ENCODE measurements around the gene ATP1B4.
A peak's percentile ranks its signal among the peaks of the same experiment; 100 is the strongest.

The ATP1B4 gene

DNA sequence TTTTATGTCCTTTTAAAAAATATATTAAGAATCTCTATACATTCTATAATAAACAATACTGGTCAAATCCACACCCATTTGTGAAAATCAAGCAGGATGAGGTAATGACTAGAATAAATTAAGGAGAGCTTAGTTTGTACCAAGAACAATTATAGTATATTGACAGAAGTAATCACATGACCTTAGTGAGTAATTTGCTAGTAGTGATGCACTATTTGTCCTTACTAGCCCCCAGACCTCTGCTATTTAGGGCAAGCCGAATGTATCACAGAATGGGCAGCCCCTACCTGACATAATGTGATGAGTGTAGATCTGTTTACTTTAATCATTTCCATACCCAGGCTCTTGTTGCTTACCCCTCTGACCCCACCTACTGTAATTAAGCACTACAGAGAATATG is 15.8 kb downstream of the ATP1B4 start:
- peak; percentile 3 for DNase-seq

DNA sequence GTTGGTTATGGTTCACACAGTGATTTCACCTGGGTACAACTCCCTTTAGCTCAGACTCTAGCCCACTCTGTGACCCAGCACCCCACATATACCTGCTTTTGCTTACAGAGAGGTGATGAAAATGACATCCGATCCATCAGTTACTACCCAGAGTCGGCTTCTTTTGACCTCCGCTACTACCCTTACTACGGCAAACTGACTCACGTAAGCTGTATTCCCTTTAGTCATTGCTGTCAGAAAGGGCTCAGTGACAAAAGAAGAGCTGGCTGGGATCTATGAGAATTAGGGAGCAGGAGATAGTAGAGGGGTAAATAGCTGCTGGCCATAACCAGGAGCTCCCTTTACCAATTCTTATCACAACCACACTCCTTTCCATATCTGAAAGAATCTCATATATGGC is 16.7 kb downstream of the ATP1B4 start:
- no peak for DNase-seq

DNA sequence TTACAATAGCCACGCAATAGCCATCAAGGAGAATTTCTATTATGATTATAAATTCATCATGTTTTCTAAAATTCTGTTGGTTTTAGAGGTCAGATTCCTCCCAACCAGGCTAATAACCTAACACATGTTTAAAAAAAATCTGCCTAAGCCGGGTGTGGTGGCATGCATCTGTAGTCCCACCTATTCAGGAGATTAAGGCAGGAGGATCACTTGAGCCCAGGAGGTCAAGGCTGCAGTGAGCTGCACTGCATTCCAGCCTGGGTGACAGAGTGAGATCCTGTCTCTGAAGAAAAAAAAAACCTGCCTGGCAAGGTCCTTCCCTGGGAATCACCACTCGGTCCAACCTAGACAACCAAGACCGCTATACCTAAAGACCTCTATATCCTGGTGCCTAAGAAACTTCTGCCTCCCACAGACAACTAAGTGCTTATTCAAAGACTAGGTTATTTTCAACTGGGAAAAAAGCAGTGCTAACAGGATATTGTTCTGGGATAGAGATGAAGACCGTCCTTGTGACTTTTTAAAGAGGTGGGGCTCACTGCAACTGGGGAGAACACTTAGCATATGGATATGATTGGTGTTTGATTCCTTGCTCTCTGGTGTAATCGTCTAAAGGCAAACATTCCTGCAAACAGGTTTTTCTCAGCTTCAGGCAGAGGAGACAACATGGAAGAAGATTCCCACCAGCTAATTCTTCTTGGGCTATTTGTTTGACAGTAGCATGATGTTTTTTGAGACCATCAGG is 18.2 kb downstream of the ATP1B4 start:
- DNase-seq: no peak

DNA sequence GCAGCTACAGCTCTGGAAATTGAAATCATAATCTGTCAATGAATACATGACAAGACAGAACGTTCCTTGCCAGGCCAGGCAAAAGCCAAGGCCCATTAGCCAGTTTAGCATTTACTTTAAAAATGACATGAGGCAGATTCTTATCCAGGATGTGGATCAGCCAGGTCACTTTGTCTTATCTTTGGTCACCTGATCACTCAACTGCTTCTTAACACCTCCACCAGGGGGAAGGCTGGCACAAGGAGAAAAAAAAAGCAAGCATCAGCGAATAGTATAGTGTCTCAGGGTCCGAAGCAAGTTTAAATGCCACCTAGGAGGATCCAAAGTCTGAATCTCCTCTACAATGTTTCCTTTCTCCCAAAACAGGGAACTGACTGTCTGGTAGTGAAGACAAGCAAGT is 18.8 kb downstream of the ATP1B4 start:
- peak; percentile 12 for DNase-seq

DNA sequence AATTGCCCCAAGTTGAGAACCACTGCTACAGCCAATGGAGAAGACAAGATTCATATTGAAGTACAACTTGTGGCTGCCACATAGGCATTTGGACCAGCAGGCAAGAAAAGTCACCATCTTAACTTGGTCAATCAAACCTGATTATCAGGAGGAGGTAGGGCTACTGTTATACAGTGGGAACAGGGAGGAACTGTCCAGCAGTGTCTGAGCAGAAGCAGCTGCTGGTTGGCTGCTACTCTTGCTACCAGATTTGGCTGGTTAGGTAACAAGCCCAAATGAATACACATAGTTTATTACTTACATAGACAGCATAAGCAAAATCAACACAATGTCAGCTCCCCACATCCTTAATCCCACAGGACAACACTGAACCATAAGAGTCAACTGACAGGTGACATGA is 39.4 kb downstream of the ATP1B4 start:
- DNase-seq: no peak

DNA sequence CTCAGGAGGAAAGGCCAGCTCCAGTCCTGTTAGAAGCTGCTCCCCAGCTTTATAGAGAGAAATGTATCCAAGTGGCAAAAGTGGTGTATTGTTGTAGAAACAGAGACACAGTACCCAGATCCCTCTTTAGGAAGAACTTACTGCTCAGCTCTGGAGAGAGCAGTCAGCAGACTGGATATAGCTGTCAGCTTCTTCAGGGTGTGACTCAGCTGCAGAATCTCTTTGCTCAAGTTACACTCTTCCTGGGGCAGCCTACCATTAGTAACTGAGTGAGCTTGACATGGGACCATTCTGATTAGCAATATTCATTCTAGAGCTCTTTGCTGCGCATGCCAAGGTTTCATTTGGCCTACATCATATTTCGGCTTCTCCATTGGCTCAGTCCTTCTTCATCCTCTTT is 40.5 kb downstream of the ATP1B4 start:
- no peak for DNase-seq

DNA sequence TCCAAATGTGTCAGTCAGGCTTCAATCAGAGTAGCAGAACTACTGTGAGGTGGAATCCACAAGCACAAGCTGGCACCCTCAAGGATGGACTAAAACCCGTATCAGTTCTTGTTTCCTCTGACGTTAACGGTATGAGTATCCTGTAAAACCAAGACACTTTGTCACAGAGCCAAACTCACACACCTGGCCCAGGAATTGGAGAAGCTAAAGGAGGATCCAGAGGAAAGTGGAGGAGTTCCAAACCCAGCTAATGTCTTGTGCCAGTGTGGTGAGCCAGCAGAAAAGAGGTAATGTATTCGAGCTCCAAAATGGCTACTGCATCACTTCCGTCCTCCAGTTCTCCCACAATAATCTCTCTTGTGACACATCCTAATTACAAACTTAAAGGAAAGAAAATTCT is 44.7 kb downstream of the ATP1B4 start:
- no peak for DNase-seq

DNA sequence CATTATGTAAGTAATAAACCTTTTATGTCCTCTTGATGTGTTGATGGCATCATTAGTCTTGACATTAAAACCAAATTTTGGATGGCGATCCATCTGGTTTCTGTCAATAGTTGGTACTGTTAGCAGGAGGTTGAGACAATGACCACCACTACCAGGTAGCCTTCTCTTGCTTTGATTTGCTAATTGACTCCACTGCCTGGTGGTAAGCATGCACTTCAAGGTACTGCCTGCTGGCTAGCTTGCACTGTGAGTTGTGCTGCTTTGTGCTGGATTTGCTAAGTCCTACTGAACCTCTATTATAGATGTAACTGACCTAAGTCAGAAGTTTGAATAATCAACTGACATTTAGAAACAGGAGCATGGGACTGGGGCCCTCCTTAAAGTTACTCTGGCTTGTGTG is 46.3 kb downstream of the ATP1B4 start:
- DNase-seq: no peak

DNA sequence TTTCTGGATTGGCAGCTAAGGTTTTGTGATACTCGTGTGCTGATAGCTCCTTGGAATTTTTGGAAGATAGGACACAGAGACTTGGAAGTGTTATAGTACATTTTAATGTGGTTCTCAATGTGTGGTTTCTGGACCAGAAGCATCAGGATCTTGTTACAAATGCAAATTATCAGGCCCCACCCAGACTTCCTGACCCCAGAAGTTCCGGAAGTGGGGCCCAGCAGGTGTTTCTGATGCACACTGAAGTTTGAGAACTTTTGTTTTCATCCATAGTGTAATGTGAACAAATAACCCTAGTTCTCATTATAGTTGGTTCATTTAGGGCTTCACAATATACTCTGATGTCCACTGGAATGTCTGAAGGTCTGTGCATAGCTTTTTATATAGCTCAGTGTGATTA is 57.6 kb downstream of the ATP1B4 start:
- no peak for DNase-seq

DNA sequence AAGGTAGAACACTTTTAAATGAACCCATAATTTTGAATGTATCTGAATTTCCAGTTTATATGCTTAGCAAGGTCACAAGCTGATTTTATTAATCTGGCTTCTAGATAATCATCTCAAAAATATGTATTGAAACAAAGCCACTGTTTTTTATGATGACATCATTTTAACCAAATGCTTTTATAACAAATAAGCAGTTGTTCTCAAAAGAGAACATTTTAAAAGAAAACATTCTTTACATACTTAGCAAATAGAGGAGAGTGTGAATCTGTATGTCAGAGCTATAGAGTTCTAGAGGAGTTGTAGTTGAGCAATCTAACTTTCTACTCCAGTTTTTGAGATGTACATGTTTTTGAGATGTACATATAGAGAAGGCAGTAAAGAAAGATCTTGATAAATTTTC is 64.7 kb downstream of the ATP1B4 start:
- DNase-seq: no peak

DNA sequence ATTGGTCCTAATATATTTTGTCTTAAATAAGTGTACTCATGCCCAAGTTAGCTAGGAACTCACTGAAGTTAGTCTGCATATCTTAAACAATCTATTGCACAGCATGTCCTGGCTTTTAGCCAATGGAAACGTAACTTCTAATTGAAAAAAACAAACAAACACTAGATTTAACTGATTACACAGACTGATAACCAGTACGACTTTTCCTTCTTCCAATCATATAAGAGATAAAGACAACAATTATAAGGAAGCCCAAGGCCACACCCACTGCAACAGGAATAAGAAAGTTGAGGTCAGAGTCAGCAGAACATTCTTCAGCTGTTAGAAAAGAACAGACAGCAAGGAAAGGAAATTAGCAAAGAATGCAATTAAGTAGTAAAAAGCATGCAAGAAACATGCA is 66.4 kb downstream of the ATP1B4 start:
- no peak for DNase-seq

DNA sequence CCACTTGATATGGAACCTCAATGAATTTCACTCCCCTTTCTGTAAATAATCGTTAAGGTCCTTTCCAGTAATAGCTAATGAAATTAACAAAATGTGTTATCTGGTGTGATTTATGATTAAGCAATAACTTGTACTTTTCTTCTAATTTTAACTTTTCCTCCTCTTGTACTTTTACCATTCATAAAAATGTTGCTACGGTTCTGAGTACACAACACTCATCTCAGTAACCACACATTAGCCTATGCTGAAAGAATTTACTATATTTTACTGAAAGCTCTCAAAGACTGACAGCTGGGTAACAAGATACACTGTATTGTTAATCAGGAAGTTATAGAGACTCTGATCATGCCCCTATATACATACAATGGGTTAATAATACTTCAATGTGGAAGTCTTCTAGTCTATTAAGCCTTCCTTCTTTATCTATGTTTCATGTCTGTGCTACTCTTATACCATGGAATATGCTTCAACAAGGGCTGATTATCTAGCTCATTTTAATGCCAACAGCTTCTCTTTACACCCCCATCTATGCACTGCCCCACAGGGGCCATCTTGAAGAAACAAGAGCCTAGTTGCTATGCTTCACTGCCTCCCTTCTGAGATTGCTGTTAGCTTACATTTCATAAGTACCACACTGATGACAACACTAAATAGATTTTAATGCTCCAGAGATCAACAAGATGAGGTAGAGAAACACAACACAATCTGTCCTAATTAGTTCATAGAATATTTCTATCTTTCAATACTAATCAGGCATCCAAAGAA is 68.1 kb downstream of the ATP1B4 start:
- no peak for DNase-seq
